NCI-H2029 treated with DMSO at 0.1 percent for 48 hours (cell line): ENCODE data around the gene PARS2.
A peak's percentile ranks its signal among the peaks of the same experiment; 100 is the strongest.
"Not testable (repeated sequence)": the region's sequence is repeated elsewhere in the genome, so short reads cannot be mapped to it uniquely, and the experiment has no call there.

Experiments
- DNase-seq: peaks from one replicate; lab custom pipeline; 2025; lab: John Stamatoyannopoulos, UW

Gene PARS2

GRCh38 chr1:54800041-54800898, 35.9 kb upstream of the PARS2 start:
- no peak for DNase-seq

- peak; percentile 61 for DNase-seq
These were observed 34.7 kb upstream of the PARS2 start for GRCh38 chr1:54798769-54799641.

- no peak for DNase-seq
These were observed 33.9 kb upstream of the PARS2 start for GRCh38 chr1:54798206-54798605.

GRCh38 chr1:54796902-54797301, 32.6 kb upstream of the PARS2 start:
- DNase-seq = no peak

GRCh38 chr1:54795841-54796468, 31.6 kb upstream of the PARS2 start:
- no peak for DNase-seq

GRCh38 chr1:54795356-54795665, 31.0 kb upstream of the PARS2 start:
- DNase-seq = no peak

- no peak for DNase-seq
These were observed 30.4 kb upstream of the PARS2 start for GRCh38 chr1:54794451-54795355.

- no peak for DNase-seq
These were observed 28.5 kb upstream of the PARS2 start for GRCh38 chr1:54792686-54793282.

- DNase-seq = no peak
These were observed 27.7 kb upstream of the PARS2 start for GRCh38 chr1:54791880-54792522.

- DNase-seq = no peak
These were observed 24.1 kb upstream of the PARS2 start for GRCh38 chr1:54788459-54788858.

GRCh38 chr1:54787604-54788003, 23.3 kb upstream of the PARS2 start:
- DNase-seq = no peak

GRCh38 chr1:54786778-54787177, 22.5 kb upstream of the PARS2 start:
- no peak for DNase-seq

- DNase-seq = no peak
These were observed 19.7 kb upstream of the PARS2 start for GRCh38 chr1:54784066-54784465.

- no peak for DNase-seq
These were observed 18.3 kb upstream of the PARS2 start for GRCh38 chr1:54782588-54782987.

GRCh38 chr1:54782156-54782555, 17.8 kb upstream of the PARS2 start:
- no peak for DNase-seq

GRCh38 chr1:54781023-54781723, 16.9 kb upstream of the PARS2 start:
- no peak for DNase-seq

- no peak for DNase-seq
These were observed 13.1 kb upstream of the PARS2 start for GRCh38 chr1:54777431-54777830.

GRCh38 chr1:54777011-54777410, 12.7 kb upstream of the PARS2 start:
- no peak for DNase-seq

GRCh38 chr1:54775828-54776721, 11.8 kb upstream of the PARS2 start:
- DNase-seq = not testable (repeated sequence)
